ENCODE results near the gene OGT.
"Not testable (repeated sequence)": the region's sequence is repeated elsewhere in the genome, so short reads cannot be mapped to it uniquely, and the experiment has no call there.

- TF ChIP-seq EZH2 (IDR thresholded peaks at IDR 0.05); POLR2AphosphoS5 (IDR thresholded peaks at IDR 0.05; ENCODE audit: borderline replicate concordance, low read depth, low read length); FOXP2 (optimal IDR thresholded peaks at IDR 0.05; ENCODE audit: control extremely low read depth, extremely low read length, insufficient read depth): not testable (repeated sequence)
Measured at GRCh38 chrX:71559773-71560172, 26.9 kb downstream of the OGT start.

Measured in SK-N-MC (cell line).